ENCODE measurements around the gene DHX35. TPM values are rescaled to one million over a fixed set of nuclear protein-coding genes. Genes with fewer than 3 reads are reported as not detected.
A peak's percentile ranks its signal among the peaks of the same experiment; 100 is the strongest.

DHX35 gene
- total and polyA plus RNA-seq, 3 experiments from 2014 or later, result 6.0 to 20.5 (median 19.9) TPM

- CTCF ChIA-PET, result interaction anchor here (1.4 kb wide), 1 partner anchor 9 kb away, joined by 3 read pairs; no protein-coding TSS in a partner anchor
- H3K27ac Mint-ChIP-seq, result peak overlapping the region in 3 of 8 donors; percentile 6 to 79 (median 13)
- peak overlapping the region in 2 of 7 donors; percentile 13 to 29 for H3K4me3 Mint-ChIP-seq
- H3K9me3 Mint-ChIP-seq, result no peaks in the 10 kb centered on the region
- DNase-seq, result peak in 1 of 5 donors; percentile 47
- no peaks in the 10 kb centered on the region for H3K27me3 ChIP-seq (ENCODE audit: insufficient read depth, low read length, poor library complexity, severe bottlenecking)
- POLR2A ChIA-PET, result no interaction called here
- H3K4me3 ChIP-seq (ENCODE audit: low read length), result no peak overlapping the region
- H3K9me3 ChIP-seq (ENCODE audit: low read length), result no peaks in the 10 kb centered on the region
- H3K27ac ChIP-seq (ENCODE audit: low read depth, low read length), result no peak overlapping the region
- H3K36me3 Mint-ChIP-seq, result peaks cover 4 to 70% (median 42%) of the 10 kb centered on the region in 3 donors
- H3K36me3 ChIP-seq (ENCODE audit: insufficient read depth, low read length), result peaks cover 12% of the 10 kb centered on the region
- H3K4me1 Mint-ChIP-seq, result peaks cover 13 to 36% (median 33%) of the 10 kb centered on the region in 3 donors
- H3K4me1 ChIP-seq (ENCODE audit: insufficient read depth, low read length), result no peaks in the 10 kb centered on the region
- no peaks in the 10 kb centered on the region for H3K27me3 Mint-ChIP-seq
Observed at GRCh38 chr20:38999217-38999616, 37.1 kb downstream of the DHX35 start.

- H3K4me3 Mint-ChIP-seq, result no peak overlapping the region
- no peak overlapping the region for H3K27ac ChIP-seq (ENCODE audit: low read depth, low read length)
- no peak overlapping the region for H3K4me3 ChIP-seq (ENCODE audit: low read length)
- H3K4me1 ChIP-seq (ENCODE audit: insufficient read depth, low read length), result no peaks in the 10 kb centered on the region
- CTCF ChIA-PET, result interaction anchor here (1.4 kb wide), 1 partner anchor 8 kb away, joined by 3 read pairs; no protein-coding TSS in a partner anchor
- POLR2A ChIA-PET, result no interaction called here
- DNase-seq, result no peak
- no peaks in the 10 kb centered on the region for H3K27me3 ChIP-seq (ENCODE audit: insufficient read depth, low read length, poor library complexity, severe bottlenecking)
- peaks cover 4 to 71% (median 45%) of the 10 kb centered on the region in 3 donors for H3K36me3 Mint-ChIP-seq
- no peaks in the 10 kb centered on the region for H3K27me3 Mint-ChIP-seq
- H3K36me3 ChIP-seq (ENCODE audit: insufficient read depth, low read length), result peaks cover 12% of the 10 kb centered on the region
- H3K9me3 ChIP-seq (ENCODE audit: low read length), result no peaks in the 10 kb centered on the region
- peaks cover 19 to 43% (median 41%) of the 10 kb centered on the region in 3 donors for H3K4me1 Mint-ChIP-seq
- peak overlapping the region in 2 of 8 donors; percentile 5 to 91 for H3K27ac Mint-ChIP-seq
- no peaks in the 10 kb centered on the region for H3K9me3 Mint-ChIP-seq
Observed at GRCh38 chr20:38999965-39000910, 38.1 kb downstream of the DHX35 start.

GRCh38 chr20:39004508-39004907 lies 42.4 kb downstream of the DHX35 start:
- ChIA-PET CTCF (interaction anchor here (1.6 kb wide), 1 partner anchor 44 kb away, joined by 3 read pairs; no protein-coding TSS in a partner anchor), POLR2A (no interaction called here)
- peak in 3 of 5 donors; percentile 3 to 58 (median 16) for DNase-seq
- Mint-ChIP-seq H3K4me3 (peak overlapping the region in 1 of 7 donors; percentile 28), H3K9me3 (no peaks in the 10 kb centered on the region), H3K36me3 (peaks cover 18 to 85% (median 48%) of the 10 kb centered on the region in 3 donors), H3K27ac (peak overlapping the region in 1 of 8 donors; percentile 15), H3K27me3 (no peaks in the 10 kb centered on the region), H3K4me1 (peaks cover 18 to 36% (median 28%) of the 10 kb centered on the region in 3 donors)
- Histone ChIP-seq H3K4me3 (ENCODE audit: low read length) (no peak overlapping the region), H3K4me1 (ENCODE audit: insufficient read depth, low read length) (peaks cover 5% of the 10 kb centered on the region), H3K9me3 (ENCODE audit: low read length) (no peaks in the 10 kb centered on the region), H3K27ac (ENCODE audit: low read depth, low read length) (no peak overlapping the region), H3K27me3 (ENCODE audit: insufficient read depth, low read length, poor library complexity, severe bottlenecking) (no peaks in the 10 kb centered on the region), H3K36me3 (ENCODE audit: insufficient read depth, low read length) (peaks cover 7% of the 10 kb centered on the region)

GRCh38 chr20:39009348-39009747 lies 47.2 kb downstream of the DHX35 start:
- no peaks in the 10 kb centered on the region for H3K9me3 ChIP-seq (ENCODE audit: low read length)
- peak overlapping the region in 2 of 8 donors; percentile 58 to 72 for H3K27ac Mint-ChIP-seq
- H3K9me3 Mint-ChIP-seq, result no peaks in the 10 kb centered on the region
- ChIA-PET POLR2A (no interaction called here), CTCF (interaction anchor here (1.5 kb wide), 1 partner anchor 10 kb away, joined by 3 read pairs; no protein-coding TSS in a partner anchor)
- H3K4me3 Mint-ChIP-seq, result no peak overlapping the region
- H3K4me1 ChIP-seq (ENCODE audit: insufficient read depth, low read length), result peaks cover 5% of the 10 kb centered on the region
- H3K27me3 ChIP-seq (ENCODE audit: insufficient read depth, low read length, poor library complexity, severe bottlenecking), result no peaks in the 10 kb centered on the region
- H3K4me1 Mint-ChIP-seq, result peaks cover 16 to 25% (median 18%) of the 10 kb centered on the region in 3 donors
- H3K4me3 ChIP-seq (ENCODE audit: low read length), result no peak overlapping the region
- no peak overlapping the region for H3K27ac ChIP-seq (ENCODE audit: low read depth, low read length)
- DNase-seq, result no peak
- H3K27me3 Mint-ChIP-seq, result no peaks in the 10 kb centered on the region
- H3K36me3 Mint-ChIP-seq, result peaks cover 24 to 81% (median 44%) of the 10 kb centered on the region in 3 donors
- H3K36me3 ChIP-seq (ENCODE audit: insufficient read depth, low read length), result peaks cover 7% of the 10 kb centered on the region

GRCh38 chr20:39010496-39010895 lies 48.4 kb downstream of the DHX35 start:
- no peak overlapping the region for H3K4me3 ChIP-seq (ENCODE audit: low read length)
- Mint-ChIP-seq H3K27me3 (no peaks in the 10 kb centered on the region), H3K36me3 (peaks cover 27 to 84% (median 49%) of the 10 kb centered on the region in 3 donors), H3K9me3 (no peaks in the 10 kb centered on the region), H3K4me3 (no peak overlapping the region), H3K4me1 (peaks cover 12 to 14% (median 14%) of the 10 kb centered on the region in 3 donors), H3K27ac (no peak overlapping the region)
- no peak for DNase-seq
- no peaks in the 10 kb centered on the region for H3K9me3 ChIP-seq (ENCODE audit: low read length)
- ChIA-PET CTCF (no interaction called here), POLR2A (no interaction called here)
- H3K36me3 ChIP-seq (ENCODE audit: insufficient read depth, low read length), result peaks cover 12% of the 10 kb centered on the region
- peaks cover 5% of the 10 kb centered on the region for H3K4me1 ChIP-seq (ENCODE audit: insufficient read depth, low read length)
- no peak overlapping the region for H3K27ac ChIP-seq (ENCODE audit: low read depth, low read length)
- H3K27me3 ChIP-seq (ENCODE audit: insufficient read depth, low read length, poor library complexity, severe bottlenecking), result no peaks in the 10 kb centered on the region

- peaks cover 19 to 76% (median 53%) of the 10 kb centered on the region in 3 donors for H3K36me3 Mint-ChIP-seq
- ChIA-PET CTCF (interaction anchor here (1.2 kb wide), 1 partner anchor 36 kb away, joined by 3 read pairs; no protein-coding TSS in a partner anchor), POLR2A (no interaction called here)
- Histone ChIP-seq H3K27me3 (ENCODE audit: insufficient read depth, low read length, poor library complexity, severe bottlenecking) (no peaks in the 10 kb centered on the region), H3K9me3 (ENCODE audit: low read length) (no peaks in the 10 kb centered on the region), H3K4me1 (ENCODE audit: insufficient read depth, low read length) (peaks cover 3% of the 10 kb centered on the region), H3K27ac (ENCODE audit: low read depth, low read length) (no peak overlapping the region), H3K4me3 (ENCODE audit: low read length) (no peak overlapping the region), H3K36me3 (ENCODE audit: insufficient read depth, low read length) (peaks cover 12% of the 10 kb centered on the region)
- H3K4me3 Mint-ChIP-seq, result no peak overlapping the region
- peaks cover 10 to 11% (median 11%) of the 10 kb centered on the region in 3 donors for H3K4me1 Mint-ChIP-seq
- DNase-seq, result no peak
- no peaks in the 10 kb centered on the region for H3K27me3 Mint-ChIP-seq
- no peak overlapping the region for H3K27ac Mint-ChIP-seq
- no peaks in the 10 kb centered on the region for H3K9me3 Mint-ChIP-seq
Observed at GRCh38 chr20:39013662-39014109, 51.5 kb downstream of the DHX35 start.

GRCh38 chr20:39016041-39016440 lies 53.9 kb downstream of the DHX35 start:
- POLR2A ChIA-PET, result no interaction called here
- peaks cover 9% of the 10 kb centered on the region for H3K36me3 ChIP-seq (ENCODE audit: insufficient read depth, low read length)
- H3K27ac ChIP-seq (ENCODE audit: low read depth, low read length), result no peak overlapping the region
- H3K27me3 Mint-ChIP-seq, result no peaks in the 10 kb centered on the region
- no peaks in the 10 kb centered on the region for H3K9me3 Mint-ChIP-seq
- H3K36me3 Mint-ChIP-seq, result peaks cover 8 to 76% (median 51%) of the 10 kb centered on the region in 3 donors
- DNase-seq, result no peak
- H3K4me1 ChIP-seq (ENCODE audit: insufficient read depth, low read length), result no peaks in the 10 kb centered on the region
- H3K4me3 Mint-ChIP-seq, result peak overlapping the region in 1 of 7 donors; percentile 33
- peak overlapping the region in 3 of 8 donors; percentile 43 to 73 (median 72) for H3K27ac Mint-ChIP-seq
- no peaks in the 10 kb centered on the region for H3K27me3 ChIP-seq (ENCODE audit: insufficient read depth, low read length, poor library complexity, severe bottlenecking)
- no peaks in the 10 kb centered on the region for H3K9me3 ChIP-seq (ENCODE audit: low read length)
- no peaks in the 10 kb centered on the region for H3K4me1 Mint-ChIP-seq
- no peak overlapping the region for H3K4me3 ChIP-seq (ENCODE audit: low read length)
- CTCF ChIA-PET, result interaction anchor here (1.0 kb wide), 1 partner anchor 11 kb away, joined by 3 read pairs; no protein-coding TSS in a partner anchor

- no peak for DNase-seq
- POLR2A ChIA-PET, result no interaction called here
Observed at GRCh38 chr20:39016506-39016905, 54.4 kb downstream of the DHX35 start.

More at GRCh38 chr20:39016506-39016905, 54.4 kb downstream of the DHX35 start:
- Histone ChIP-seq H3K27me3 (ENCODE audit: insufficient read depth, low read length, poor library complexity, severe bottlenecking) (no peaks in the 10 kb centered on the region), H3K9me3 (ENCODE audit: low read length) (no peaks in the 10 kb centered on the region), H3K36me3 (ENCODE audit: insufficient read depth, low read length) (peaks cover 9% of the 10 kb centered on the region), H3K4me3 (ENCODE audit: low read length) (no peak overlapping the region), H3K4me1 (ENCODE audit: insufficient read depth, low read length) (no peaks in the 10 kb centered on the region), H3K27ac (ENCODE audit: low read depth, low read length) (no peak overlapping the region)
- H3K4me1 Mint-ChIP-seq, result no peaks in the 10 kb centered on the region
- peaks cover 8 to 77% (median 50%) of the 10 kb centered on the region in 3 donors for H3K36me3 Mint-ChIP-seq
- CTCF ChIA-PET, result interaction anchor here (1.0 kb wide), 1 partner anchor 10 kb away, joined by 3 read pairs; no protein-coding TSS in a partner anchor
- H3K9me3 Mint-ChIP-seq, result no peaks in the 10 kb centered on the region
- no peak overlapping the region for H3K27ac Mint-ChIP-seq
- H3K27me3 Mint-ChIP-seq, result no peaks in the 10 kb centered on the region
- H3K4me3 Mint-ChIP-seq, result no peak overlapping the region

Measured in CD8-positive, alpha-beta memory T cell (primary cell).